NT2/D1 (cell line): ENCODE results near the gene EXPH5.

Experiments
- DNase-seq: peaks from one replicate; pipeline ENCODE4 v3.0.0-alpha.2; 2011; ENCODE audit warnings: low read depth, low spot score
- H3K27me3 ChIP-seq: 2 replicates; pipeline ENCODE4 v1.6.0; 2011; ENCODE audit warnings: mild to moderate bottlenecking; ENCODE audit not compliant: insufficient read length, insufficient read depth
- H3K36me3 ChIP-seq: 2 replicates; pipeline ENCODE4 v1.6.1; 2011; ENCODE audit warnings: mild to moderate bottlenecking, low read length, mixed read lengths; ENCODE audit not compliant: insufficient read depth, insufficient read length
- H3K4me1 ChIP-seq: 2 replicates; pipeline ENCODE4 v1.5.1; 2011; ENCODE audit not compliant: insufficient read depth, insufficient read length
- H3K4me3 ChIP-seq: 2 replicates; pipeline ENCODE4 v1.5.1; 2011; ENCODE audit warnings: low read depth; ENCODE audit not compliant: insufficient read length
- H3K9ac ChIP-seq: 2 replicates; pipeline ENCODE4 v1.6.0; 2011; ENCODE audit warnings: low read depth; ENCODE audit not compliant: insufficient read length
- H3K9me3 ChIP-seq: 2 replicates; pipeline ENCODE4 v1.5.1; 2011; ENCODE audit warnings: mild to moderate bottlenecking, low read length; ENCODE audit not compliant: insufficient read depth
- SUZ12 ChIP-seq: IDR thresholded peaks from 2 replicates; pipeline ENCODE4 v1.6.1; 2011; ENCODE audit not compliant: insufficient read length, insufficient read depth; ENCODE audit errors: extremely low read depth
- YY1 ChIP-seq: IDR thresholded peaks from 2 replicates; pipeline ENCODE4 v1.6.1; 2011; ENCODE audit not compliant: insufficient read length, insufficient read depth
- ZNF274 ChIP-seq: IDR thresholded peaks from 2 replicates; pipeline ENCODE4 v1.6.1; 2011; ENCODE audit warnings: mild to moderate bottlenecking, low read depth, low read length

EXPH5 gene

DNA sequence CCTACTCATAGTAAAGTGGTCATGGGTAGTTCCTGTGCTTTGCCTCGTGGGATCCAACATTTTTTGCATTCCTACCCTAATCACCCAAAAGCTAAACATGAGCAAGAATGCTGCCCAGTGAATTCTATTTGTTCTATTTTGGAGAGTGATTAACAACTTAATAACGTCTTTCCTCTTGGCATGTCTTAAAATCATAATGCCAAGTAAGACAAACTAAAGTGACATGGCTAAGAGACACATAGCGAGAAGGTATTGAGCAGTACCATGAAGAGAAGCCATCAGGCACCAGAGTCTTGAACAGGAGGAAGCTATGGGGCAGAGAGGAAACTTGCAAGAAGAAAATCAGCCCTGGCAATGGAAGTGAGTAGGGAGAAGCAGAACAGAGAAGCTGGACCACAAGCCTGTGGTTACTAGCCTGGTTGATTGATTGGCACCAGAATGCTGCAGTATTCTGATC is 32.0 kb downstream of the EXPH5 start:
- Histone ChIP-seq H3K36me3 (no peaks in the 10 kb centered on the region), H3K4me3 (no peak overlapping the region), H3K4me1 (no peaks in the 10 kb centered on the region), H3K27me3 (no peaks in the 10 kb centered on the region), H3K9ac (no peak overlapping the region), H3K9me3 (no peaks in the 10 kb centered on the region)
- no peak for DNase-seq
- TF ChIP-seq YY1, result no peak
- TF ChIP-seq ZNF274, result no peak
- TF ChIP-seq SUZ12, result no peak

DNA sequence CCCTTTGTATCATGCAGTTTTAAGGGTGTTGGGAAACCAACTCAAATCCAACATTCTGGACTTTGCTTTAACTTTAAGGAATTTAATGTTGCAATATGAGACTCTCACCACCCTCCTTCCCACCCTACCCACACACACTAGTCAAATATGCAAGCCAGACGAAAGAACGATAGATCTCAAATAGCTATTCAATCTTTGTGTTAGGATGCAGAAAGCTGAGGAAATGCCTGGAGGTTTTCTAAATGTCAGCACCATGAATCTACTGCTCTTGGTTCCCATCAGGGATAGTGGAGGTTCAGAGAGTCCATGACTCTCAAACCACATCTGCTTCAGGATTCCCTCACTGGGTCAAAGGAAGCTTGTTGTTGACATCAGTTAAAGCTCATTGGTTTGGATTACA is 33.7 kb downstream of the EXPH5 start:
- no peaks in the 10 kb centered on the region for H3K9me3 ChIP-seq
- no peak overlapping the region for H3K9ac ChIP-seq
- TF ChIP-seq ZNF274 (no peak), SUZ12 (no peak), YY1 (no peak)
- no peaks in the 10 kb centered on the region for H3K4me1 ChIP-seq
- no peaks in the 10 kb centered on the region for H3K27me3 ChIP-seq
- no peak for DNase-seq
- H3K36me3 ChIP-seq, result no peaks in the 10 kb centered on the region
- H3K4me3 ChIP-seq, result no peak overlapping the region

- no peak for DNase-seq
- Histone ChIP-seq H3K9ac (no peak overlapping the region), H3K4me1 (no peaks in the 10 kb centered on the region), H3K4me3 (no peak overlapping the region), H3K9me3 (no peaks in the 10 kb centered on the region), H3K36me3 (no peaks in the 10 kb centered on the region), H3K27me3 (no peaks in the 10 kb centered on the region)
- no peak for TF ChIP-seq ZNF274
- TF ChIP-seq SUZ12, result no peak
- no peak for TF ChIP-seq YY1
These were observed 34.2 kb downstream of the EXPH5 start for GRCh38 chr11:108559340-108559739.

- no peaks in the 10 kb centered on the region for H3K9me3 ChIP-seq
- H3K4me1 ChIP-seq, result no peaks in the 10 kb centered on the region
- H3K4me3 ChIP-seq, result no peak overlapping the region
- H3K27me3 ChIP-seq, result no peaks in the 10 kb centered on the region
- no peak for DNase-seq
- H3K36me3 ChIP-seq, result no peaks in the 10 kb centered on the region
- no peak overlapping the region for H3K9ac ChIP-seq
- no peak for TF ChIP-seq ZNF274
- no peak for TF ChIP-seq YY1
- TF ChIP-seq SUZ12, result no peak
These were observed 35.3 kb downstream of the EXPH5 start for GRCh38 chr11:108558222-108558621.

DNA sequence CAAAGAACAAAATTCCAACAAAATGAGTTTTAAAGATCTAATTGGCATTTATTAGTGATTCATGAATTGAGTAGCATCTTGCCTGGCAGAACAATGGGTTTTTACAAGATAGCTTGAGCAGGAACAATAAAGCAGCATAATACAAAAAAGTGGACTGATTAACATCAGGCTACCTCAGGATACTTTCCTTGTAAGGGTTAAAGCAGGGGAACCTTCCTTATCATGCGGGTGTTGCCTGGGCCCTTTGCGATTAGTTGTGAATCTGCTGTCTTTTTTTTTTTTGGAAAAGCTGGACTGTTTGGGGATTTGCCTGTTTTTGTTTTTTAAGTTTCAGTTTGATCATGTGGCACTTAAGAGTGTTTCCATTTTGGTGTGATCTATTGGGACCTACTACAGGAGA is 37.5 kb downstream of the EXPH5 start:
- Histone ChIP-seq H3K27me3 (no peaks in the 10 kb centered on the region), H3K9ac (no peak overlapping the region), H3K4me3 (no peak overlapping the region), H3K4me1 (no peaks in the 10 kb centered on the region), H3K36me3 (no peaks in the 10 kb centered on the region), H3K9me3 (no peaks in the 10 kb centered on the region)
- TF ChIP-seq ZNF274, result no peak
- TF ChIP-seq SUZ12, result no peak
- no peak for TF ChIP-seq YY1
- DNase-seq, result no peak

DNA sequence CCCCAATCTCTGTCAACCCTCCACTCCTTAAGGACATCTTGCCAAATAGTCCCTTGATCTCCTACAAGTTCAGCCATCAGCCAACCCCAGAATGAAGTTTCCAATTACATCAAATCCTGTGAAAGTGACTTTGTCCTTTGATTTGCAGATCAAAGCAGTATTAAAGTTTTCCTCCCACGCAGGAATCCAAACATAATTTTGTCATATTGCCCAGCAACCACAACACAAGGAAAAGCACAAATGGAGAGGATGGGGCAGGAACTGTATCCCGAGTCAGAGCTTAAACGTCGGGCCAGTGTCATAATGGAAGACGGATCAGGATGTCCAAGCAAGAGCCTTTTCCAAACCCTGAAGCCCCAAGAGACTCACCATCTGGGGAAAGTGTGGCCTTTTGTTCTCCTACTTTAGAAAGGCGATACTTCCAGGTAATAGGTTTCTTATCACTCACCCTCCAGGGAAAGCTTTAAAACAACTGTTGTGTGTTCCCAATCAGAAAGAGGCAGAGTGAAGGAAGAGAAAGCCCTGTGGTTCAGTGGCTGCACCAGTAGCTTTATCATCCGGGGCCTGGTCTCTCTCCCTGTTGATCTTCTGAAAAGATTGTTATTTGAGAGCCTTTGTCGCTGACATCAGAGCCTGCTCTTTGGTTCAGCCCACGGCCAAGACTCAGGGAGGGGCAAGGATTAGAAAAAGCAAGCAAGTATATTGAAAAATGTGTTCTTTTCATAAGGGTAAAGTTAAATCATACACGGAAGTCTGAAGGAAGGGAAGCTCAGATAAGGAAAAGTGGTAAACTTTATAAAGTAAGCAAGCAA is 41.7 kb downstream of the EXPH5 start:
- no peak overlapping the region for H3K9ac ChIP-seq

DNA sequence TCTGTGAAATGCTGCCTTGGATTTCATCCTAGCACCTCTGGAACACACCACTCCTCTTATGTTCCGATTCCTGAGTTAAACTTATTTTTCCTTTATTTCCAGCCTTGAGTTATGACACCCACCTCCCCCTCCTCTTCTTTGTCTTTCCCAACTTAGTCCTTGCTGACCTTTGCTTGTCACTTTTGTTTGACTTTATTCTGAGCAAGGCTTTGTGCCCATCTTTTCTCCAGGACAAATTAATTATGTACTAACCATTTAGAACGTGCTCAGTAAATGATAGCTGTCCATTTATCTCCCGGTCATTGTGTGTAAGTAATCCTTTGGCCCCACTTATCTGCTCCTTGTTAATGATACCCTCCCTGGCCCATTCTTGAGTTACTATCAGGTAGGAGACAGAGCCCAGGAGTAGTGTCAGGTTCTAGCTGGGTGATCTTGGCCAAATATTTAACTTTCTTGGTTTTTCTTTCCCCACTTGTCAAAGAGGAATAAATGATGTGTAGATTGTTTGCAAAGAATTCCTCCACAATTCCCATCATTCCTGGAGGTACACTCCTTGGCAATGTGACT is 44.2 kb downstream of the EXPH5 start:
- no peaks in the 10 kb centered on the region for H3K9me3 ChIP-seq
- no peak for DNase-seq
- H3K9ac ChIP-seq, result no peak overlapping the region
- H3K4me3 ChIP-seq, result no peak overlapping the region
- peaks cover 3% of the 10 kb centered on the region for H3K4me1 ChIP-seq
- H3K27me3 ChIP-seq, result no peaks in the 10 kb centered on the region
- TF ChIP-seq YY1 (no peak), SUZ12 (no peak), ZNF274 (no peak)
- H3K36me3 ChIP-seq, result no peaks in the 10 kb centered on the region

More for the DNA sequence above, 41.7 kb downstream of the EXPH5 start:
- no peaks in the 10 kb centered on the region for H3K36me3 ChIP-seq
- no peaks in the 10 kb centered on the region for H3K27me3 ChIP-seq
- H3K9me3 ChIP-seq, result no peaks in the 10 kb centered on the region
- no peaks in the 10 kb centered on the region for H3K4me1 ChIP-seq
- TF ChIP-seq ZNF274 (no peak), SUZ12 (no peak)
- no peak for DNase-seq
- H3K4me3 ChIP-seq, result no peak overlapping the region
